ENCODE measurements around the gene LPCAT4.

LPCAT4 gene

DNA sequence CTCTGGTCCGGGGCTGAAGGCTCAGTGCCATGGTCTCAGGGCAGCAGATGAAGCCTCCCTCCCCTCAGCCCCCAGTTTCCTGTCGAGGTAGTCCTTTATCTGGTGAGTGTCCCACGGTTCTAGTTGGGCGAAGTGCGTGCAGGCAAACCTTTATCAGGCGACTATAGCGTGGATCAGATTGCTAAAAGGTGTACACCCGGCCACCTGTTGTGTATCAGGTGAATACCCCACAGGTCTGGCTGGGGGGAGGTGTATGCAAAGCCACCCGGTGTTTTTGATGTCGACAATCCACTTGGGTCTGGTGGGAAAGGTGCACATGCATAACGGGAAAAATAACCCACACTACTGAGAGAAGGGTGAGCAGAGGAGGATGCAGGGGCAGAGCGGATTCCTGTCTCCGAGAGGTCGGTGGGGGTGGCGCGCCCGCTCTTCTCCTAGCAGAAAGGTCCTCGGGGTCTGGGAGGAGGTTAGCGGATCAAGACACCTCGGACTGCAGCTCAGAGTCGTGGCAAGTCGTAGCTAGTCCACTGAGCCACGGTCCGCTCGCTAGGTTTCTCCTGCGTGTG lies 29.9 kb downstream of the LPCAT4 start:
- DNase-seq (ENCODE audit: low spot score), result no peak

GRCh38 chr15:34336231-34336990 lies 30.6 kb downstream of the LPCAT4 start:
- no peak for DNase-seq (ENCODE audit: low spot score)

GRCh38 chr15:34335176-34336032 lies 31.6 kb downstream of the LPCAT4 start:
- no peak for DNase-seq (ENCODE audit: low spot score)

GRCh38 chr15:34334672-34335071 lies 32.3 kb downstream of the LPCAT4 start:
- DNase-seq (ENCODE audit: low spot score), result no peak

DNA sequence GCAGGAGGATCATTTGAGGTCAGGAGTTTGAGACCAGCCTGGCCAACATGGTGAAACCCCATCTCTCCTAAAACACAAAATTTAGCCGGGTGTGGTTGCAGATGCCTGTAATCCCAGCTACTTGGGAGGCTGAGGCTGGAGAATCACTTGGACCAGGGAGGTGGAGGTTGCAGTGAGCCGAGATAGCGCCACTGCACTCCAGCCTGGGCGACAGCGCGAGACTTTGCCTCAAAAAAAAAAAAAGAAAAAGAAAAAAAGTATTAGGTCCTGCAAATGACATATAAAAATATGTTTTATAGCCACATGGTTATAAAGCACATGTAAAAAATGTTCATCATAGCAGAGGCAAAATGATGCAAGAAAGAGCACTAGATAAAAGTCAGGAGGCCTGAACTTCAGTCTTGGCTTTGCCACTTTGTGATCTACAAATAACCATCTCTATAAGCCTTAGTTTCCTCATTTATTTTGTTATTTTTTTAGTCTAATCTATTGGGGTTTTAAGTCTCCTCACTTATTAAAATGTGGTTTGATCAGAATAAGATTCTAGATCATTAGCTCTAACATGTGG lies 34.4 kb downstream of the LPCAT4 start:
- no peak for DNase-seq (ENCODE audit: low spot score)

DNA sequence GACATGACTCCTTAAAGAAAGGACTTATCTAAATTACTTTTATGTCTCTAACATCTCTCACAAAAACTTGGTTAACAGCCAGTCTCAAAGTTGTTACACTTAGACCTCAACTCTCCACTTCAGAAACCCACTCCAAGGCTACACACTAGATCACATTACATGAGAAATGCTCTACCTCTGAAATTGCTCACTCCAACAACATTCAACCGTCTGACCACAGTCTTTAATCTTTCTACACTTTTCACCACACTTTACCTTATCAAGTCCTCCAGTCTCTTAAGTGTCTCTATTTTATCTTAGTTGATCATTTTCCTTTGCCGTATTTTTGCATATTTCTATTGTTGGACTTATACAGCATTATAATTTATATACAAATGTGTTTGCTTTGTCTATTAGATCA lies 35.2 kb downstream of the LPCAT4 start:
- DNase-seq (ENCODE audit: low spot score), result no peak

DNA sequence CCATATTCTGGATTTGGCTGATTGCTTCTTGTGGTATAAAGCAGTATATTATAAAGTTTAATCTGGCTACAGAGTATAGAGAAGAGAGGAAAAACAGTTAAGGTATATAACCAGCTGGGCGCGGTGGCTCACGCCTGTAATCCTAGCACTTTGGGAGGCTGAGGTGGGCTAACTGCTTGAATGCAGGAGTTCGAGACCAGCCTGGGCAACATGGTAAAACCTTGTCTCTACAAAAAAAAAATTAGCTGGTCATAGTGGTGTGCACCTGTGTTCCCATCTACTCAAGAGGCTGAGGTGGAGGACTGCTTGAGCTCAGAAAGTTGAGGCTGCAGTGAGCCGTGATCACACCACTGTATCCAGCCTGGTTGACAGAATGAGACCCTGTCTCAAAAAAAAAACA lies 36.7 kb downstream of the LPCAT4 start:
- DNase-seq (ENCODE audit: low spot score), result no peak

GRCh38 chr15:34329006-34329405 lies 38.0 kb downstream of the LPCAT4 start:
- no peak for DNase-seq (ENCODE audit: low spot score)

- no peak for DNase-seq (ENCODE audit: low spot score)
Measured at GRCh38 chr15:34327906-34328305, 39.1 kb downstream of the LPCAT4 start.

DNA sequence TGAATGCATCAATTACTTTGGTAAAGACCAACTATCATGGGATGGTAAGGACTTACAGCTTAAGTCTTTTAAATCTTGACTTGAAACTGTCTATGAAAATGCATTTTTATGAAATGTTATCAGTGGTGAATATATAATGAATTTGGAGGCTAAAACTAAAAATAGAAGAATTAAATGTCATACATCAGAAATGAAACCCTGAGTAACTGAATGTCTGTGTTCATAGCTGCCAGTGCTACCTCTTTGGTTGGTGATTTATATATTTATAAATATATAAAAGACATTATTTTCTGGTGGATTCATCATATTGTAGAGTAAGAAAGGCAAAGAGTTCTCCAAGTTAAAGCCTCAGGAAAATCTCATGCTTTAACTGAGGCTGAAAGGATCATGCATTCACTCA lies 41.6 kb downstream of the LPCAT4 start:
- no peak for DNase-seq (ENCODE audit: low spot score)

- DNase-seq (ENCODE audit: low spot score), result no peak
Measured at GRCh38 chr15:34324933-34325332, 42.1 kb downstream of the LPCAT4 start.

- no peak for DNase-seq (ENCODE audit: low spot score)
Measured at GRCh38 chr15:34323217-34323616, 43.8 kb downstream of the LPCAT4 start.

GRCh38 chr15:34318277-34319079 lies 48.5 kb downstream of the LPCAT4 start:
- peak; percentile 52 for DNase-seq (ENCODE audit: low spot score)

GRCh38 chr15:34314491-34315490 lies 52.2 kb downstream of the LPCAT4 start:
- DNase-seq (ENCODE audit: low spot score), result no peak

DNA sequence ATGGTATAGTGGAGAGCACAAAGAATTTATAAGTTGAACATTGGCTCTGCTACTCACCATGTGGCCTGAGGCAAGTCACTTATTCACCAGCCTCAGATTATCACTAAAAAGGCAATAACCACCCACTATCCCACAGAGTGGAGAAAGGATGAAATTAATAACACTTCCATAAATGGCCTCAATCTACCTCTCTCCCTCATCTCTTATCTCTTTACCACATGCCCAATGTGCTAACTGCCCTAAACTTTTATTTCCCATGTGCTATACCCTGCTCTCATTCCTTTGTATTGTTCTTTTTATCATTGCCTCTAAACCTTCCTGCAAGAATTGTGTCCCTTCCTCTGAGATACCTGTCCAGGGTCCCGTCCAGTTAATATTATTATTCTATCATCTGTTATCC lies 55.4 kb downstream of the LPCAT4 start:
- DNase-seq (ENCODE audit: low spot score), result no peak

Measured in iPS-NIHi11 (cell line).